ENCODE data around the gene DNASE1L2.
"Not testable (repeated sequence)": the region's sequence is repeated elsewhere in the genome, so short reads cannot be mapped to it uniquely, and the experiment has no call there.

The DNASE1L2 gene

GRCh38 chr16:2267505-2267912, 31.3 kb downstream of the DNASE1L2 start:
- not testable (repeated sequence) for DNase-seq (ENCODE audit: extremely low read depth in 1 of 2, low read depth in 1 of 2)

GRCh38 chr16:2267913-2268666, 31.8 kb downstream of the DNASE1L2 start, which contains the start of gene RNPS1:
Gene RNPS1, minus strand, starts transcription at chr16:2268126. Its CDS starts 3,483 bp downstream, at chr16:2264643.
- peak; percentile 88 to 95 for DNase-seq (ENCODE audit: extremely low read depth in 1 of 2, low read depth in 1 of 2)

- no peak for DNase-seq (ENCODE audit: extremely low read depth in 1 of 2, low read depth in 1 of 2)
These were observed 33.8 kb downstream of the DNASE1L2 start for GRCh38 chr16:2270070-2270462.

GRCh38 chr16:2270588-2271470, 34.6 kb downstream of the DNASE1L2 start:
- no peak for DNase-seq (ENCODE audit: extremely low read depth in 1 of 2, low read depth in 1 of 2)

- DNase-seq (ENCODE audit: extremely low read depth in 1 of 2, low read depth in 1 of 2): no peak
These were observed 35.7 kb downstream of the DNASE1L2 start for GRCh38 chr16:2271848-2272461.

GRCh38 chr16:2273484-2273883, 37.2 kb downstream of the DNASE1L2 start:
- no peak for DNase-seq (ENCODE audit: extremely low read depth in 1 of 2, low read depth in 1 of 2)

GRCh38 chr16:2273931-2274330, 37.7 kb downstream of the DNASE1L2 start:
- DNase-seq (ENCODE audit: extremely low read depth in 1 of 2, low read depth in 1 of 2): no peak

GRCh38 chr16:2275476-2276367, 39.5 kb downstream of the DNASE1L2 start:
- no peak for DNase-seq (ENCODE audit: extremely low read depth in 1 of 2, low read depth in 1 of 2)

- DNase-seq (ENCODE audit: extremely low read depth in 1 of 2, low read depth in 1 of 2): no peak
These were observed 40.3 kb downstream of the DNASE1L2 start for GRCh38 chr16:2276368-2277195.

GRCh38 chr16:2277466-2278271, 41.4 kb downstream of the DNASE1L2 start:
- DNase-seq (ENCODE audit: extremely low read depth in 1 of 2, low read depth in 1 of 2): no peak

- no peak for DNase-seq (ENCODE audit: extremely low read depth in 1 of 2, low read depth in 1 of 2)
These were observed 42.0 kb downstream of the DNASE1L2 start for GRCh38 chr16:2278272-2278608.

GRCh38 chr16:2278956-2279800, 42.9 kb downstream of the DNASE1L2 start:
- no peak for DNase-seq (ENCODE audit: extremely low read depth in 1 of 2, low read depth in 1 of 2)

- DNase-seq (ENCODE audit: extremely low read depth in 1 of 2, low read depth in 1 of 2): no peak
These were observed 44.2 kb downstream of the DNASE1L2 start for GRCh38 chr16:2280461-2280860.

- no peak for DNase-seq (ENCODE audit: extremely low read depth in 1 of 2, low read depth in 1 of 2)
These were observed 44.8 kb downstream of the DNASE1L2 start for GRCh38 chr16:2280981-2281542.

- no peak for DNase-seq (ENCODE audit: extremely low read depth in 1 of 2, low read depth in 1 of 2)
These were observed 46.0 kb downstream of the DNASE1L2 start for GRCh38 chr16:2282262-2282661.

- no peak for DNase-seq (ENCODE audit: extremely low read depth in 1 of 2, low read depth in 1 of 2)
These were observed 46.8 kb downstream of the DNASE1L2 start for GRCh38 chr16:2282866-2283555.

All from activated CD8-positive, alpha-beta memory T cell treated with anti-CD3 and anti-CD28 coated beads for 1 hour (primary cell).